Adrenal gland (tissue), 19 donors: Measurements from ENCODE around the gene CD80. TPM values are rescaled to one million over a fixed set of nuclear protein-coding genes. Genes with fewer than 3 reads are reported as not detected.

Experiments
- DNase-seq, 7 donors: peaks; one replicate each; pipeline ENCODE4 v3.0.0-alpha.2; 2019 to 2020
- H3K27ac ChIP-seq, 5 donors: fragments of 200-600 bp; sonication (generic) in 4 of 5; 1 replicate in 3 of 5; 2 replicates in 2 of 5; pipeline versions ENCODE4 v1.5.1 to v1.8.0; 2016 to 2020; ENCODE audit warnings: mild to moderate bottlenecking in 1 of 5
- H3K27me3 ChIP-seq: fragments of 200-600 bp; 2 replicates; pipeline ENCODE4 v1.8.0; 2021
- H3K36me3 ChIP-seq, 2 donors: fragments of 200-600 bp; replicated peaks in 1 of 2; 1 replicate in 1 of 2; 2 replicates in 1 of 2; pipeline versions ENCODE4 v1.5.1 to v1.8.0; 2018 to 2022
- H3K4me1 ChIP-seq, 2 donors: fragments of 200-600 bp; replicated peaks in 1 of 2; 1 replicate in 1 of 2; 2 replicates in 1 of 2; pipeline versions ENCODE4 v1.5.1 to v1.8.0; 2018 to 2021
- H3K4me3 ChIP-seq, 4 donors: fragments of 200-600 bp; sonication (generic) in 3 of 4; one replicate each; pipeline ENCODE4 v1.5.1; 2016 to 2018
- H3K9me3 ChIP-seq, 3 donors: fragments of 200-600 bp; sonication (generic) in 1 of 3; replicated peaks in 1 of 3; 1 replicate in 2 of 3; 2 replicates in 1 of 3; pipeline versions ENCODE4 v1.5.1 to v1.8.0; 2016 to 2021
- CTCF ChIP-seq, 6 experiments: fragments of 450-650 bp in 4 of 6; fragments of 200-600 bp in 2 of 6; sonication (generic) in 1 of 6; IDR thresholded peaks; 1 replicate in 5 of 6; 2 replicates in 1 of 6; pipeline versions ENCODE4 v1.5.1 to v1.8.0; 2016 to 2021; ENCODE audit warnings: antibody characterized with exemption in 6 of 6, mild to moderate bottlenecking in 2 of 6, moderate library complexity in 1 of 6
- POLR2A ChIP-seq, 2 donors: fragments of 450-650 bp; IDR thresholded peaks; one replicate each; pipeline ENCODE4 v1.6.1; 2017; ENCODE audit warnings: antibody characterized with exemption in 2 of 2, mild to moderate bottlenecking in 2 of 2, moderate library complexity in 1 of 2
- WGBS, 4 donors: extraction: QIAGEN DNeasy Blood & Tissue Kit in 2 of 4; methylation state at CpG; one replicate each; pipeline versions ENCODE4 v1.1.5 to v1.1.7; 2013 to 2017; 5-methylcytosine and 5-hydroxymethylcytosine counted together
- intact Hi-C, 2 donors: fragments of 100-400 bp; cut with DNase I; formaldehyde crosslinking; loops; one replicate each; pipeline versions ENCODE4 v1.14.1 to v1.15.0; 2022 to 2023
- long read RNA-seq, 10 donors: library from polyadenylated mRNA in 3 of 10; unstranded in 2 of 10; stranded (forward) in 1 of 10; transcript quantifications; one replicate each; pipeline ENCODE4 v2.0.0 and lab custom pipeline, GENCODE V29; 2021 to 2026
- polyA plus RNA-seq, 3 donors: library from polyadenylated mRNA; stranded (reverse); fragments of 200-250 nt in 2 of 3; fragments of 350-450 nt in 1 of 3; fragmentation: Illumina TruSeq in 1 of 3; extraction: RNeasy Lipid Tissue Mini Kit (QIAGEN cat#74804) in 1 of 3; gene quantifications; one replicate each; pipeline ENCODE4 v1.2.3, GENCODE V29; 2013 to 2014
- total RNA-seq, 9 donors: library from RNA; depleted of rRNA in 4 of 9; stranded (reverse); fragments of >200 nt in 4 of 9; fragments of 120-200 nt in 1 of 9; fragmentation: NEBNext Ultra II Directional in 1 of 9; extraction: Animal tissue kit (Norgen Biotek cat#: 25700) in 1 of 9; gene quantifications; one replicate each; pipeline versions ENCODE4 v1.1.0 to v1.2.4, GENCODE V29; 2013 to 2023
- donor health status: healthy with polysubstance abuse.
- donor health status: Bipolar disorder and iron deficiency.
- donor health status: DM: yes; HTN: yes; CAD: no.
- donor health status: DM: no; HTN: no; CAD: no.
- donor health status: DM: no; HTN: no; CAD: no.
- donor health status: DM: yes; HTN: yes; CAD: no.

CD80 gene, protein sequence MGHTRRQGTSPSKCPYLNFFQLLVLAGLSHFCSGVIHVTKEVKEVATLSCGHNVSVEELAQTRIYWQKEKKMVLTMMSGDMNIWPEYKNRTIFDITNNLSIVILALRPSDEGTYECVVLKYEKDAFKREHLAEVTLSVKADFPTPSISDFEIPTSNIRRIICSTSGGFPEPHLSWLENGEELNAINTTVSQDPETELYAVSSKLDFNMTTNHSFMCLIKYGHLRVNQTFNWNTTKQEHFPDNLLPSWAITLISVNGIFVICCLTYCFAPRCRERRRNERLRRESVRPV
- 1 to 10 TPM in 2 of 9 donors, under 1 TPM in 6, not detected in 1; 0.28 to 2.0 (median 0.78) TPM for total RNA-seq
- polyA plus RNA-seq = under 1 TPM; 0.07 to 0.55 (median 0.16) TPM
- long read RNA-seq, donor 1 = 0 reads
- long read RNA-seq, donor 2 = 0 reads
- long read RNA-seq, donor 3 = 0 reads
- long read RNA-seq, donor 4, partial matches to known transcripts = 0 of 1 reads
- long read RNA-seq, donor 4, other reads (novel, unspliced or antisense) = 1 of 1 reads
- long read RNA-seq, donor 5 = 0 reads
- long read RNA-seq, donor 6 = 0 reads
- long read RNA-seq, donor 7 = 0 reads
- long read RNA-seq, donor 8 = 0 reads
- long read RNA-seq, donor 9 = 0 reads
- long read RNA-seq, donor 10 = 0 reads

DNA sequence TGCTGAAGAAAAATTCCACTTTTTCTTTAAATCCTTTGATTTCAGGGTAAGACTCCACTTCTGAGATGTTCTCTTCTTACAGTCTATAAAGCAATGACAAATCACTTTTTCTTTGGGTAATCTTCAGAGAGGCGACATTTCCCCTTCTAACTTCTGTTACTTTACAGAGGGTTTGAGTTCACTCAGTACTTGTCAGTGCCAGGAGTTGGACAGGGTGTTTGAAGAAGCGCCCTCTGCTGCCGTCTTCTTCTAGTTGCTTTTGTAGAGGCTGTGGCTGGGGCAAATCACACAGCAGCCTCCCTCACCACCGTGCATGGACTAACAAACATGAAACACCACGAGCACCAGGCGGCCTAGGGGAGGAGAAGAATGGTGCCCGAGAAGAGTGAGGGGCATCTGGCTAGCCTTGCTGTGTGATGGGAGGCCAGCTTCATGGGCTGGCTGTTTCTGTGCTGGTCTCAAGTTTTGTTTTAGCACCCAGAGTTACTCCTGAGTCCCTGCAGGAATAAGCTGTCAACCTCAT, at the start of gene CD80:
CD80 (minus strand) TSS at position 174 of the 523 bp plus-strand sequence. CDS start 1,886 bp downstream, outside the sequence.
- intact Hi-C loops = no loop called here
- 16 to 25% (median 20%) methylated on average over 6 to 7 of the region's 7 CpGs for WGBS, 4 donors

DNA sequence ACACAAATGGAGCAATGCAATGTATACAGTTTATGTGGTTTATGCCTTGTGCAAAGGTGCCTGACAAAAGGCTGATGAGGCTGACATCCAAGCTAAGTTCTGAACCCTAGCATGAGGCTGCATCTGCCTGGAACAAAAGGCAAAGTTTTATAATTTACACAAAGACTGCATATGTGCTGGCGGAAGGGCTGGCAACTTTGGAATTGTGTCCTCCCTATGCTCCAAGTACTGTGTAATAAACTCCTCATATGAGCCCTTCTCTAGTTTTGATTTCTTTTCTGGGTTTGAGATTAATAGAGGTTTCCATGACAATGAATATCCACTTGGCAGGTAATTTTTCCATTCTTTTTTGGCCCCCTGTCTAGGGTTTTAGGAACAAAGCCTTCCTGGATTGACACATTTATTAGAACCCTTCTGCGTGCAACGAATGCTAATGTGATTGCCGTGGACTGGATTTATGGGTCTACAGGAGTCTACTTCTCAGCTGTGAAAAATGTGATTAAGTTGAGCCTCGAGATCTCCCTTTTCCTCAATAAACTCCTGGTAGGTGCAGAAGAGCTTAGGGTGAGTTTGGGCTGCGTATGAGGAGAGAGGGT, 49.1 kb upstream of the CD80 start:
- WGBS, 4 donors = 86 to 93% (median 89%) methylated on average over 6 of the region's 6 CpGs
- no peak for DNase-seq
- intact Hi-C loops = loop anchor here in 1 of 2 donors (10.0 kb wide), 1 partner anchor 66 kb away; the partner anchor contains the start of gene COX17

More for the DNA sequence above, at the start of gene CD80:
- Histone ChIP-seq H3K27me3 (no peaks in the 10 kb centered on the region), H3K9me3 (no peaks in the 10 kb centered on the region), H3K4me3 (no peak within 1 kb of the TSS), H3K27ac (peak within 1 kb of the TSS in 1 of 5 donors; percentile 0), H3K4me1 (no peaks in the 10 kb centered on the region), H3K36me3 (no peaks in the 10 kb centered on the region)
- peak in 6 of 7 donors; percentile 51 to 80 (median 69) for DNase-seq
- peak in 3 of 6 experiments; percentile 37 to 44 (median 37) for TF ChIP-seq CTCF (IDR thresholded peaks at IDR 0.05)
- no peak for TF ChIP-seq POLR2A (IDR thresholded peaks at IDR 0.05)

GRCh38 chr3:119604878-119605277, 45.5 kb upstream of the CD80 start:
- Histone ChIP-seq H3K27me3 (no peaks in the 10 kb centered on the region), H3K4me3 (no peak overlapping the region), H3K4me1 (peaks cover 8 to 20% of the 10 kb centered on the region in 2 donors), H3K27ac (no peak overlapping the region), H3K36me3 (no peaks in the 10 kb centered on the region), H3K9me3 (no peaks in the 10 kb centered on the region)
- TF ChIP-seq POLR2A (IDR thresholded peaks at IDR 0.05) = no peak
- no peak for TF ChIP-seq CTCF (IDR thresholded peaks at IDR 0.05)
- DNase-seq = no peak
- 95 to 100% (median 97%) methylated on average over 1 of the region's 1 CpG for WGBS, 4 donors
- intact Hi-C loops = loop anchor here in 1 of 2 donors (10.0 kb wide), 1 partner anchor 70 kb away; the partner anchor contains the start of gene COX17

More for the DNA sequence above, 49.1 kb upstream of the CD80 start:
- Histone ChIP-seq H3K9me3 (no peaks in the 10 kb centered on the region), H3K27ac (no peak overlapping the region), H3K4me3 (no peak overlapping the region), H3K4me1 (no peaks in the 10 kb centered on the region), H3K27me3 (no peaks in the 10 kb centered on the region), H3K36me3 (no peaks in the 10 kb centered on the region)
- TF ChIP-seq POLR2A (IDR thresholded peaks at IDR 0.05) = no peak
- no peak for TF ChIP-seq CTCF (IDR thresholded peaks at IDR 0.05)

DNA sequence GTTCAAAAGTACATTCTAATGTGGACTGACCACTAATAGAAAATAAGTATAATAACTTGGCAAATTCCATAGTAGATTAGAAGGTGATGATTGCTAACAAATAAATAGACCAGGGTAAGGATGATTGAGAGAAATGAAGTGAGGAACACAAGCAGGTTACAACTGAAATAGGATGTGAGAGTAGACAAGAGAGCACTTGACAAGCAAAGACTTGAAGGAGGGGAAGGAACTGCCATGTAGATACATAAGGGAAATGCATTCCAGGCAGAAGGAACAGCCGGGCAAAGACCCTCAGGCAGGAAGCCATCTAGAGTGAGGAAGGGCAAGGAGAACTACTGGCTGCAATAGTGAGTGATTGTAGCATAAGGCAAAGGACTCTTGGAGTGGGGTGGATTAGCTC, 43.3 kb upstream of the CD80 start:
- peak overlapping the region in 3 of 5 donors; percentile 3 to 27 (median 10) for H3K27ac ChIP-seq
- DNase-seq = no peak
- TF ChIP-seq CTCF (IDR thresholded peaks at IDR 0.05) = no peak
- TF ChIP-seq POLR2A (IDR thresholded peaks at IDR 0.05) = no peak
- H3K4me3 ChIP-seq = no peak overlapping the region
- H3K27me3 ChIP-seq = no peaks in the 10 kb centered on the region
- 67 to 76% (median 72%) methylated on average over 1 of the region's 1 CpG for WGBS, 4 donors
- intact Hi-C loops = loop anchor here in 1 of 2 donors (10.0 kb wide), 1 partner anchor 72 kb away; the partner anchor contains the start of gene COX17
- no peaks in the 10 kb centered on the region for H3K36me3 ChIP-seq
- peaks cover 8 to 20% of the 10 kb centered on the region in 2 donors for H3K4me1 ChIP-seq
- H3K9me3 ChIP-seq = no peaks in the 10 kb centered on the region
